ENCODE results near the gene LIFR. TPM values are rescaled to one million over a fixed set of nuclear protein-coding genes. Genes with fewer than 3 reads are reported as not detected.

The LIFR gene
- polyA plus RNA-seq, 2 of the 4 experiments (the other 2 are of a cell fraction) = 3.8 to 7.9 TPM

DNA sequence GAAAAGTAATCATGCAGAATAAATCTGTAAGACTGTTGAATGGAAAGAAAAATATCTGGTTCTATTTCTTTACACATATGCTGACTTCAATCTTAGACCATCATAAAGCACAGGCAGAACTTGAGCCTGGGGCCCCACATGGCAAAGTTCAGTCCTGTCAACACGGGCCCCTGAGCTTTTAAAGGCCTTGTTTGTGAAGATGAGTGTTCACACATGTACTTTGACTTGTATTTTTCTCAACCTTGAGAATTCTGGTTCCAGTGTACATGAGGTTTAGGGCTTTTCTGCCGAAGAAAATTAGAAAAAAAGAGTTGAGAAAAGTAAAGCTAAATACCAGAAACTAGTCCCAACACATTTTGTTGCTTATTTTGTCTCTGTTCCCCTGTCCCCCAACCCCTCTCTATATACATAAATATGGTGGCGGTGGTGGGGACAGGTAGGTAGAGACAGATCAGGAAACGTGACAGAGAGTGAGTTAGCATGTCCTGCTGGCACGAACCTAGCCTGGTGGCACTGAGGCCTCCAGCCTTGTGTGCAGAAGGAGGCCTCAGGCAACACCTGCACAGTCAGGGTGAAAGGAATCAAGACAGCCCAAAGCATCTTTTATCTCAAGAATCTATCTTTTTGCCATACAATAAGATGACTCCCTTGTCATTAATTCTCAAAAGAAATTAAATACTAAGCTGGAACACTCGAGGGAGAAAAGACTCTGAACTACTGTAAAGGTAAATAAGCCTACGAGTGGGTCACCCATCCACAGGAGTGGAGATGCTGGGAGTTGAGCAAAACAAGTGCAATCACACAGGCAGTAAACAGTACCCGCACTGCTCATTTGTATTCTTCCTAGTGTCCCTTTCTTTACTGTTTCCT, 22.9 kb downstream of the LIFR start (continued):
- TF ChIP-seq ZFP36 (IDR thresholded peaks at IDR 0.05; ENCODE audit: borderline replicate concordance, partially characterized antibody) = no peak
- TF ChIP-seq, protein P1, sequence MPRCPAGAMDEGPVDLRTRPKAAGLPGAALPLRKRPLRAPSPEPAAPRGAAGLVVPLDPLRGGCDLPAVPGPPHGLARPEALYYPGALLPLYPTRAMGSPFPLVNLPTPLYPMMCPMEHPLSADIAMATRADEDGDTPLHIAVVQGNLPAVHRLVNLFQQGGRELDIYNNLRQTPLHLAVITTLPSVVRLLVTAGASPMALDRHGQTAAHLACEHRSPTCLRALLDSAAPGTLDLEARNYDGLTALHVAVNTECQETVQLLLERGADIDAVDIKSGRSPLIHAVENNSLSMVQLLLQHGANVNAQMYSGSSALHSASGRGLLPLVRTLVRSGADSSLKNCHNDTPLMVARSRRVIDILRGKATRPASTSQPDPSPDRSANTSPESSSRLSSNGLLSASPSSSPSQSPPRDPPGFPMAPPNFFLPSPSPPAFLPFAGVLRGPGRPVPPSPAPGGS (IDR thresholded peaks at IDR 0.05) = no peak

DNA sequence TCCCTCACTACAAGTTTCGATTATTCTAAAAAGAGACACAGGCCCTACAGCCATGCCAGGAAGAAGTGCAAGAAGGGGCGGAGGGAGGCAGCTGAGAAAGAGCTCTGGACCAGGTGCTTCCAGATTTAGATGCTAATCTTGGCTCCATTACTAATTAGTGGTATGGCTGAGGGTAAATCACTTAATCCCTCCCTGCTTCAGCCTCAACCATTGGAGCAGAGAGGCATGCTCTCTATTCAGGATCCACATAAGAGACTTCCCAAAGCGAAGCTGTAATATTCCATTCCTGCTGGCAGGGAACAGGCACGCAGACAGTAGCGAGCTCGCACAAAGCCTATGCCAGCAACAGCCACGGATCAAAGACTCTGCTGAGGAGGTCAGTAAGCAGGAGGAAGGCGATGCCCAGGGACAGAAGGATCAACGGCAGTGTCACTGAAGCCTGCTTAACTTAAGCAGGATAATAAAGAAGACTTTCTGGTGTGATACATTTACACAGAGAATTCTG, 24.2 kb downstream of the LIFR start:
- DNase-seq (ENCODE audit: low read depth in 1 of 2, low spot score in 1 of 2) = no peak
- Histone ChIP-seq H3K4me3 (no peak overlapping the region), H3K9me3 (peaks cover 8% of the 10 kb centered on the region; the same call in 2 of the 3 replicates), H3K4me2 (no peak overlapping the region), H3K27ac (no peak overlapping the region), H3K4me1 (peaks cover 10% of the 10 kb centered on the region)
- FAIRE-seq = no peak
- ATAC-seq = no peak
- ChIA-PET CTCF (interaction anchor here (1.0 to 1.4 kb wide), 2 partner anchors 17 to 91 kb away, joined by 3 to 4 read pairs; no protein-coding TSS in a partner anchor), POLR2A (no interaction called here)
- WGBS (ENCODE audit: missing lambda C conversion rate) = 87% methylated on average over 9 of the region's 9 CpGs
- TF ChIP-seq NPAS2 (CRISPR knock-in tag; IDR thresholded peaks at IDR 0.05; ENCODE audit: borderline replicate concordance) (no peak), BHLHE40 (IDR thresholded peaks at IDR 0.05; ENCODE audit: low read depth, low read length) (no peak), RAD21 (conservative IDR thresholded peaks at IDR 0.05 in 1 of 2, IDR thresholded peaks at IDR 0.05 in 1 of 2) (no peak), HDAC2 (IDR thresholded peaks at IDR 0.05) (no peak), ZC3H11A (IDR thresholded peaks at IDR 0.05) (no peak), CEBPB (IDR thresholded peaks at IDR 0.05) (no peak), NFE2L2 (conservative IDR thresholded peaks at IDR 0.05; ENCODE audit: low read length) (no peak), POLR2A (IDR thresholded peaks at IDR 0.05; ENCODE audit: low read length) (no peak), KDM5A (IDR thresholded peaks at IDR 0.05) (no peak), CBX2 (IDR thresholded peaks at IDR 0.05; ENCODE audit: borderline replicate concordance, low read depth) (no peak), CHD2 (IDR thresholded peaks at IDR 0.05; ENCODE audit: low read length, partially characterized antibody) (no peak), CBX8 (IDR thresholded peaks at IDR 0.05) (no peak), ESRRA (IDR thresholded peaks at IDR 0.05; ENCODE audit: borderline replicate concordance, low read length) (no peak), ZNF302 (CRISPR knock-in tag; IDR thresholded peaks at IDR 0.05) (no peak)
- TF ChIP-seq, protein P2, sequence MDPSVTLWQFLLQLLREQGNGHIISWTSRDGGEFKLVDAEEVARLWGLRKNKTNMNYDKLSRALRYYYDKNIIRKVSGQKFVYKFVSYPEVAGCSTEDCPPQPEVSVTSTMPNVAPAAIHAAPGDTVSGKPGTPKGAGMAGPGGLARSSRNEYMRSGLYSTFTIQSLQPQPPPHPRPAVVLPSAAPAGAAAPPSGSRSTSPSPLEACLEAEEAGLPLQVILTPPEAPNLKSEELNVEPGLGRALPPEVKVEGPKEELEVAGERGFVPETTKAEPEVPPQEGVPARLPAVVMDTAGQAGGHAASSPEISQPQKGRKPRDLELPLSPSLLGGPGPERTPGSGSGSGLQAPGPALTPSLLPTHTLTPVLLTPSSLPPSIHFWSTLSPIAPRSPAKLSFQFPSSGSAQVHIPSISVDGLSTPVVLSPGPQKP (IDR thresholded peaks at IDR 0.05; ENCODE audit: low read depth, low read length) = no peak
- TF ChIP-seq, protein P3, sequence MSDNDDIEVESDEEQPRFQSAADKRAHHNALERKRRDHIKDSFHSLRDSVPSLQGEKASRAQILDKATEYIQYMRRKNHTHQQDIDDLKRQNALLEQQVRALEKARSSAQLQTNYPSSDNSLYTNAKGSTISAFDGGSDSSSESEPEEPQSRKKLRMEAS (IDR thresholded peaks at IDR 0.05) = no peak
- TF ChIP-seq, protein P4, sequence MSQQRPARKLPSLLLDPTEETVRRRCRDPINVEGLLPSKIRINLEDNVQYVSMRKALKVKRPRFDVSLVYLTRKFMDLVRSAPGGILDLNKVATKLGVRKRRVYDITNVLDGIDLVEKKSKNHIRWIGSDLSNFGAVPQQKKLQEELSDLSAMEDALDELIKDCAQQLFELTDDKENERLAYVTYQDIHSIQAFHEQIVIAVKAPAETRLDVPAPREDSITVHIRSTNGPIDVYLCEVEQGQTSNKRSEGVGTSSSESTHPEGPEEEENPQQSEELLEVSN (IDR thresholded peaks at IDR 0.05; ENCODE audit: borderline replicate concordance, low read depth) = no peak

DNA sequence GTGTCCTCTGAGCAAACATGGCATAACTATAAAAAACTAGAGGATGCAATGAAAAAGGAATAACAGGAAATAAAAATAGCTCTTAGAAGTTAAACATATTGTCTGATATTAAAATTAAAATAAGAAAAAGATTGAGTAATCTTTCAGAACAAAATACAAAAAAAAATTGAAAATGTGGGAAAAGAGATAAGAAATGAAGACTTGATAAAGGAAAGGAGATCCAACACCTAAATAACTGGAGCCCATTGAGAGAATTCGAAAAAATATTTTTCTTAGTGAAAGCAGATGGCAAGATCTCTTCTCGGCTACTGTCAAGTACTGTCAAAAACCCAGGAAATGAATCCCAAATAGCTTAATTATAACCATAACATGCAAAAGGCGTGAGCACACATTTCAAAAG, 24.9 kb downstream of the LIFR start:
- WGBS (ENCODE audit: missing lambda C conversion rate) = 62% methylated on average over 3 of the region's 3 CpGs
- Histone ChIP-seq H3K4me2 (no peak overlapping the region), H3K4me3 (no peak overlapping the region), H3K27ac (no peak overlapping the region), H3K4me1 (peaks cover 10% of the 10 kb centered on the region), H3K9me3 (peaks cover 8% of the 10 kb centered on the region; the same call in 2 of the 3 replicates)
- FAIRE-seq (no peak), ATAC-seq (no peak), DNase-seq (ENCODE audit: low read depth in 1 of 2, low spot score in 1 of 2) (no peak)
- ChIA-PET POLR2A (no interaction called here), CTCF (interaction anchor here (1.0 to 1.4 kb wide), 2 partner anchors 17 to 90 kb away, joined by 3 to 4 read pairs; no protein-coding TSS in a partner anchor)
- TF ChIP-seq, protein P5, sequence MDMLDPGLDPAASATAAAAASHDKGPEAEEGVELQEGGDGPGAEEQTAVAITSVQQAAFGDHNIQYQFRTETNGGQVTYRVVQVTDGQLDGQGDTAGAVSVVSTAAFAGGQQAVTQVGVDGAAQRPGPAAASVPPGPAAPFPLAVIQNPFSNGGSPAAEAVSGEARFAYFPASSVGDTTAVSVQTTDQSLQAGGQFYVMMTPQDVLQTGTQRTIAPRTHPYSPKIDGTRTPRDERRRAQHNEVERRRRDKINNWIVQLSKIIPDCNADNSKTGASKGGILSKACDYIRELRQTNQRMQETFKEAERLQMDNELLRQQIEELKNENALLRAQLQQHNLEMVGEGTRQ (IDR thresholded peaks at IDR 0.05) = no peak
- TF ChIP-seq ESRRA (IDR thresholded peaks at IDR 0.05; ENCODE audit: borderline replicate concordance, low read length) = no peak
- TF ChIP-seq, protein P6, sequence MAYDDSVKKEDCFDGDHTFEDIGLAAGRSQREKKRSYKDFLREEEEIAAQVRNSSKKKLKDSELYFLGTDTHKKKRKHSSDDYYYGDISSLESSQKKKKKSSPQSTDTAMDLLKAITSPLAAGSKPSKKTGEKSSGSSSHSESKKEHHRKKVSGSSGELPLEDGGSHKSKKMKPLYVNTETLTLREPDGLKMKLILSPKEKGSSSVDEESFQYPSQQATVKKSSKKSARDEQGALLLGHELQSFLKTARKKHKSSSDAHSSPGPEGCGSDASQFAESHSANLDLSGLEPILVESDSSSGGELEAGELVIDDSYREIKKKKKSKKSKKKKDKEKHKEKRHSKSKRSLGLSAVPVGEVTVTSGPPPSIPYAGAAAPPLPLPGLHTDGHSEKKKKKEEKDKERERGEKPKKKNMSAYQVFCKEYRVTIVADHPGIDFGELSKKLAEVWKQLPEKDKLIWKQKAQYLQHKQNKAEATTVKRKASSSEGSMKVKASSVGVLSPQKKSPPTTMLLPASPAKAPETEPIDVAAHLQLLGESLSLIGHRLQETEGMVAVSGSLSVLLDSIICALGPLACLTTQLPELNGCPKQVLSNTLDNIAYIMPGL (CRISPR knock-in tag; IDR thresholded peaks at IDR 0.05; ENCODE audit: borderline replicate concordance) = no peak
- no peak for TF ChIP-seq JUNB (IDR thresholded peaks at IDR 0.05)
- TF ChIP-seq RAD21 (conservative IDR thresholded peaks at IDR 0.05 in 1 of 2, IDR thresholded peaks at IDR 0.05 in 1 of 2) = no peak
- no peak for TF ChIP-seq CHD2 (IDR thresholded peaks at IDR 0.05; ENCODE audit: low read length, partially characterized antibody)

Measured in A549 (cell line).